Mononuclear cell (primary cell): ENCODE data around the gene SH3GL3. TPM values are rescaled to one million over a fixed set of nuclear protein-coding genes. Genes with fewer than 3 reads are reported as not detected.

Source experiments
- H3K27me3 ChIP-seq: 2 replicates; pipeline ENCODE4 v1.6.0; 2011; ENCODE audit warnings: low read length, control low read depth; ENCODE audit not compliant: insufficient read depth
- H3K4me1 ChIP-seq: 2 replicates; pipeline ENCODE4 v1.5.1; 2011; ENCODE audit warnings: mild to moderate bottlenecking, low read length, control low read depth; ENCODE audit not compliant: insufficient read depth
- H3K4me3 ChIP-seq: 2 replicates; pipeline ENCODE4 v1.5.1; 2011; ENCODE audit warnings: mild to moderate bottlenecking, low read length, moderate library complexity
- H3K9me3 ChIP-seq: 2 replicates; pipeline ENCODE4 v1.5.1; 2011; ENCODE audit warnings: low read depth, mild to moderate bottlenecking, control low read depth, low read length
- total RNA-seq: library from RNA; depleted of rRNA; stranded (reverse); fragments of >200 nt; gene quantifications from one replicate; pipeline ENCODE4 v1.2.3, GENCODE V29; 2012

Gene SH3GL3
- total RNA-seq, 1 donor, result not detected

DNA sequence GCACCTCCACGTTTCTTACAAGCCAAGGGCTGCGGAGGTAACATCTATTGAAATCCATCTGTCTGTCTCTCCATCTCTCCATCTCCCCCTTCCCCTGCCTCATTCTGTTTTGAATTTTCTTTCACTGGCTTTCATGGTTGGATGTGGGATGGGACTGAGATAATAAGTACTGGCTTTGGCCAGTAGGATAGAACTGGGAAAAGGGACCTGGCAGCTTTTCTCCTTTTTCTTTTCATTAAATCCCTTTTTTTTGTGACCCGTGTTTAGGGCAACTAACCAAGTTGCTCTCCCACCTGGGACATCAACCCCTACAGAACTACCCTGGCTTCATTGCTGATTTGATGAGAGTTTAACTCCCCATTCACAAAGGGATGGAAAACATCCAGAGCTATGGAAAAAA lies 139.9 kb downstream of the SH3GL3 start:
- no peaks in the 10 kb centered on the region for H3K4me1 ChIP-seq
- H3K4me3 ChIP-seq, result no peak overlapping the region
- H3K9me3 ChIP-seq, result no peaks in the 10 kb centered on the region
- H3K27me3 ChIP-seq, result no peaks in the 10 kb centered on the region

DNA sequence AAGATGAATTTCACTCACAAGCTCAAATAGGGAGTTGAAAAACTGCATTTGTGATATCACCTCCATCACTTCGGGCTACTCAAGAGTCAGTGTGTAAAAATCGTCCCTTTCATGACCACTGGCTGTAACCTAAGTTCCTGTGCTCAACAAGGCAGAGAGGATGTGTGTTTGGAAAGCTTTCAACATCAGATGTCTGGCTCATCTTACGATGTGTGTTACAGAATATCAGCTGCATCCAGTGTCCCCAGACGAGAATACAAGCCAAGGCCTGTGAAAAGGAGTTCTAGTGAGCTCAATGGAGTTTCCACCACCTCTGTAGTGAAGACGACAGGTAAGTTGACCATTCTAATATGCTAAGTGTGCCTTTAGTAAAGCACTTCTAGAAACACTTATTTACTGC lies 141.3 kb downstream of the SH3GL3 start:
- Histone ChIP-seq H3K4me1 (no peaks in the 10 kb centered on the region), H3K9me3 (no peaks in the 10 kb centered on the region), H3K27me3 (no peaks in the 10 kb centered on the region), H3K4me3 (no peak overlapping the region)

DNA sequence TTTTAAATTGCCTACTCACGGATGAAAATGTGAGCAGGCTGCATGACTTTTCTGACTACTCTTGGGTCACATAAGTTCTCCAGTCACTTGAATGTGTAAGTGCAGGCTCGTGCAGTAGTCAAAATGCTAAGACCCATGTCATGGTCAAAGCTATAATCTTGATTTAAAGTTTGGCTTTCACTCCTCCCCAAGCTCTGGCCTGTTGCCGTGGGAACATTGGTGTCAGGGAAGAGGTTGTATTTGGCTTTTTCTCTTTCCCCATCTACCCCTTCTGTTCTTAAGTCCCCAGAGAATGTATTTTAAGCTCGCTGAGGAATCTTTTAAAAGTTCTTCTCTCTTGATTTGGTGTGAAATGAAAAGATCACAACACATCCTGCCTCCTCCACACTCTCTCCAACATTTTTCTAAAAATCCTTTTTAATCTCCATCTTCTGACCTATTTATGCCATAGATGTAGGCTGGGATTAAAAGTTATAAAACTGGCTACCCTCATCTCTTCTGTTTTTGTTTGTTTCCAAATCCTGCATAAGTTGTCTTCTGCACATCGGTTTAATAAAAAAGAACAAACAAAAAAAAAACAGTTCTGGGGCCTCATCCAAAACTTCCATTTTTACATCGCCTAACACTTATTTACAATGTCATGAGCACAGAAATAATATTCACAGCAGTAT lies 145.4 kb downstream of the SH3GL3 start:
- Histone ChIP-seq H3K4me3 (no peak overlapping the region), H3K27me3 (no peaks in the 10 kb centered on the region), H3K9me3 (no peaks in the 10 kb centered on the region), H3K4me1 (no peaks in the 10 kb centered on the region)

DNA sequence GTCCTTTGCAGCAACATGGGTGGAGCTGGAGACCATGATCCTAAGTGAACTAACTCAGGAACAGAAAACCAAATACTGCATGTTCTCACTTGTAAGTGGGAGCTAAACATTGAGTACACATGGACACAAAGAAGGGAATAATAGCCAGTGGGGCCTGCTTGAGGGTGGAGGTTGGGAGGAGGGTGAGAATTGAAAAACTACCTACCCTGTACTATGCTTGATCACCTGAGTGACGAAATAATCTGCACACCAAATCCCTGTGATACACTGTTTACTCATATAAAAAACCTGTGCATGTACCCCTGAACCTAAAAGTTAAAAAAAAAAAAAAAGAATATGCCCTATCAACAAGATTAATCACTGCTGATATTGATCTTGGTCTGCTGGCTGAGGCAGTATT lies 148.1 kb downstream of the SH3GL3 start:
- no peak overlapping the region for H3K4me3 ChIP-seq
- no peaks in the 10 kb centered on the region for H3K27me3 ChIP-seq
- H3K4me1 ChIP-seq, result no peaks in the 10 kb centered on the region
- H3K9me3 ChIP-seq, result no peaks in the 10 kb centered on the region

DNA sequence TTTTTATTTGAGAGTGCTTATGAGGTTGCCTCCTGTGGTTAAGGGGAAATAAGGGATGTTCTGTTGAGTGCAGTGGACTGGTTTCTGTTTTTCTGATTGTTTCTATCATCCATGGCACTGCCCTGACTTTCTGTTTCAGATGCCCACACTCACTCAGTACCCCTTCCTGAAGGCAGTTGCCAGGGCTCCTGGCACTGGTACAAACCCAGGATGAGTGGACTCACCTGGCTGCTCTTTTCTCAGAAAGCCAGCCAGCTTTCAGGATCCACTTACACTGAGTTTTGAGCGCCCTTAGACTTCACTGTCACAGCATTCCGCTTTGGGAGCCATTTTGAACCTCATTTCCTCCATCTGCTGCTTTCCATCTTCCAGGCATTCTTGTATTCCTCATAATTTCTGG lies 150.9 kb downstream of the SH3GL3 start:
- no peak overlapping the region for H3K4me3 ChIP-seq
- H3K4me1 ChIP-seq, result no peaks in the 10 kb centered on the region
- no peaks in the 10 kb centered on the region for H3K27me3 ChIP-seq

DNA sequence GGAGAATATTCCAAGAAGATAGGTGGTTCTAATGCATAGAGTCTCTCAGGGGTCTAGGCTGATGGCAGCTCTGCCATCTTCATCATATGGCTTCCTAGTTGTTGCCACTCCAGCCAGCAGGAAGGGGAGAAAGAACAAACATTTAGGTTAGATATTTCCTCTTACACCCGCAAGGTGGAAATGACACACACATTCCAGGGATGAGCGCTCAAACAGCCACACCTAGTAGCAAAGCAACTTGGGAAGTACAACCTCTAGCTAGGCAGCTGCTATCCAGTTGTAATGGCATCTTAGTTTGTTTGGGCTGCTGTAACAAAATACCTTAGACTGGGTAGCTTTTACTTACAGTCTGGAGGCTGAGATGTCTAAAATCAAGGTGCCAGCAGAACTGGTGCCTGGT lies 154.9 kb downstream of the SH3GL3 start:
- Histone ChIP-seq H3K4me1 (no peaks in the 10 kb centered on the region), H3K27me3 (no peaks in the 10 kb centered on the region), H3K4me3 (no peak overlapping the region), H3K9me3 (no peaks in the 10 kb centered on the region)

More for the DNA sequence above, 150.9 kb downstream of the SH3GL3 start:
- H3K9me3 ChIP-seq, result no peaks in the 10 kb centered on the region

DNA sequence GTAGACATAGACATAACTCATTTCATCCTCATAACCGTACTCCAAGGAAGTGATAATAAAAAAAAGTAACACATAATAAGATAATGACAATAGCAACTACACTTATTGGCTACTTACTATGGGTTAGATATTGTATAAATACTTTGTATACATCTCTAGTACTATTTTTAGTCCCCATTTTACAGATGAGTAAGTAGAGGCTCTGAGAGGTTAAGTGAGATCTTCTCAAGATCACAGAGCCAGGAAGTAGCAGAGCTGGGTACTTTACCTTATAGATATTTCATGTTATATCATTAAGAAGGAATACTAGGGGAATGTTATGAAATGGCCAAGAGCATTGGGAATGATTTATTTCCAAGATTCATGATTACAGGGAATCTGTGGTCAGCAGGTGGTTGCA lies 157.4 kb downstream of the SH3GL3 start:
- Histone ChIP-seq H3K27me3 (no peaks in the 10 kb centered on the region), H3K4me1 (no peaks in the 10 kb centered on the region), H3K4me3 (no peak overlapping the region), H3K9me3 (no peaks in the 10 kb centered on the region)

DNA sequence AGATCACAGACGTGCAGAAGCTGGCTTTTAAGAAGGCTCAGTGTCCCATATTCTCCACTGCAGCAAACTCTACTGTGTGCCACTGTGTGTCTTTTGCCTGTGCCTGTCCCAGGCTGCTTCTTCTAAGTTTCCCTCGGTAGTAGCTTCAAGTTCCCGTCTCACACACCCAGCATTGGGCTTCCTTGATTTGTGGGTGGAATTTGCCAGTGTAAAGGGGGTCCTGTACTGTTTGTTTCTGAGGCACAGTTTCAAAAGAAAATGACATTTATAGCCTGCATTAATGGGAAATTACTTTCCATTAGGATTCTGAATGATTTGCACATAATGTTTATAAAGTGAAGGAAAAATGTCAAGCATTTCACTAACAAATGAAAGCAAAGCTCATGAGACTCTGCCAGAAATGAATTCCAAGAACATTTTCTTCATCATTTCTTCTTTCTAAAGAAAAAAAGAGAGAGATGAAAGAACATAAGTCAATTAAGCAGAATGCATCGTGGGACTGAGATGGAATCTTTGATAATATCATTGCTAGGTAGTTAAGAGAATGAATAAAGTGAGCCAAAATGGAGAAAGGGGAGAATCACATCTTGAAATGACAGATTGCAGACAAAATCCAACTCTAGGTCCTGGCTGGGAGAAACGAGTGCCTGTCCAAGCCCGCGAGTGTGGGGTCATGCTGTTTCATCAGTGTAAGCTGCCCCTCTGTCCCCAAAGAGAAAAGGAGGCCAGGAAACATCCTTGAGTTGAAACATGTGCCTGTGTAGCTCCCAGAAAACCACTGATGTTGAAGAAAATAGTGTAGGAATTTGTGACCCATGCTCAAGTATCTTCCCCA lies 158.2 kb downstream of the SH3GL3 start:
- Histone ChIP-seq H3K9me3 (no peaks in the 10 kb centered on the region), H3K4me3 (no peak overlapping the region), H3K4me1 (no peaks in the 10 kb centered on the region), H3K27me3 (no peaks in the 10 kb centered on the region)

DNA sequence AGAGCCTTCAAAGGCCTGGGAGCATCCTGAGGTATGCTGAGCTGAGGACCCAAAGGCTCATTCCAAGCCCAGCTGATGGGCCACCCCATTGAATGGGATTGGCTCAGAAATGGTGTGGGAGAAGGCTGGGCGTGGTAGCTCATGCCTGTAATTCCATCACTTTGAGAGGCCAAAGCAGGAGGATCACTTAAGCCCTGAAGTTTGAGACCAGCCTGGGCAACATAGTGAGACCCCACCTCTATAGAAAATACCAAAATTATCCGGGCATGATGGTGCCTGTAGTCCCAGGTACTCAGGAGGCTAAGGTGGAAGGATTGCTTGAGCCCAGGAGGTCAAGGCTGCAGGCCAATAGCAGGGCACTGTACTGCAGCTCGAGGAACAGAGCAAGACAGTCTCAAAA lies 163.0 kb downstream of the SH3GL3 start:
- Histone ChIP-seq H3K4me1 (no peaks in the 10 kb centered on the region), H3K4me3 (no peak overlapping the region), H3K9me3 (no peaks in the 10 kb centered on the region), H3K27me3 (no peaks in the 10 kb centered on the region)

DNA sequence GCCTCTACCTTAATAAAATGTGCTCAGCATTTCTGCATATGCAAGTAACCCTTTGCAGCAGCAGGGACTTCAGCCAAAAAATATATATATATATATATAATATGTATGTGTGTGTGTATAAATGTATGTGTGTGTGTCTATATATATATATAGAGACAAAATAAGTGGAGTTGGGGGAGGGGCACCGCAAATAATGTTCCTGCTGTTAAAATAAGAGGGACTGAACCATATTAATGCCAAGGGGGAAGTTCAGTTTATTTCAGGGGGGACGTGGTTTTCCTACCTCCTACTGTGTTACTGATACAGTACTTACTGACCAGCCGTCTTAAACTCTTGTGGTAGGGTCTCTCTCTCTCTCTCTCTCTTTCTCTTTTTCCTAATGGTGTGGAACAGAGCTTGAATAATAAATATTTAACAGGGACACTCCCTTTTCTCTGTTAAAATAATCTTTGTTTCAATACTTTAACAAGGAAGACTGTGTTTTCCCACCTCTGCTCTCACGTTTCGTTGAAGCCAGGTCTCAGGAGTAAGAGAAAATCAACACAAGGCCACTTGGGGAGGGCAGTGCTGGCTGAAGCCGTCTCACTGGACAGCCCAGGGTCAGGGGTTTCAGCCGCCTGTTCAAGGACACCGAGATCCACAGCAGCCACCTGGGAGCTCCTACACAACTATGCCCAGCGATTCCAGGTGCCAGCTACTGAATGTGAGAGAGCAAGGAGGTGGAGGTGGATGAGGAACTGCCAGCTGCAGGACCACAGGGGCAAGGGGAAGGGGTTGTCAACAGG lies 164.0 kb downstream of the SH3GL3 start:
- Histone ChIP-seq H3K4me3 (no peak overlapping the region), H3K27me3 (no peaks in the 10 kb centered on the region), H3K4me1 (no peaks in the 10 kb centered on the region), H3K9me3 (no peaks in the 10 kb centered on the region)

DNA sequence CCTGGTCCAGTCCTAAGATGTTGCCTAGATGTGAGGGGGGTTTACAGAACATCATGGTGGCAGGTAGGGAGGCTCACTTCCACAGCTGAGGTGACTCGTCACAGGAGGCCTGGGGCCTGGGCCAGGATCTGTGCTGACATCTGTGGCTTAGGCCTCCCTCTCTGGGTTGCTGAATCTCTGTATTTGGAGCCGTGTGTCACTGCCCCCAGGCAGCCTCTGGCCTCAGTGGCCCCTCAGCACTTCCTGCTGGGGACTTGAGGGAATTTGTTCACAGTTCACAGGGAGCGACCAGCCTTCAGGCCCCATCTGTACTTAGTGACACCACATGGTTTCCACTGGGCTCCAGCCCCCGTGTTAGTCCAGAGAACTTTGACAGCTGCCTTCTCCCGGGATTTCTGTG lies 165.1 kb downstream of the SH3GL3 start:
- H3K9me3 ChIP-seq, result no peaks in the 10 kb centered on the region
- no peak overlapping the region for H3K4me3 ChIP-seq
- no peaks in the 10 kb centered on the region for H3K4me1 ChIP-seq
- no peaks in the 10 kb centered on the region for H3K27me3 ChIP-seq

DNA sequence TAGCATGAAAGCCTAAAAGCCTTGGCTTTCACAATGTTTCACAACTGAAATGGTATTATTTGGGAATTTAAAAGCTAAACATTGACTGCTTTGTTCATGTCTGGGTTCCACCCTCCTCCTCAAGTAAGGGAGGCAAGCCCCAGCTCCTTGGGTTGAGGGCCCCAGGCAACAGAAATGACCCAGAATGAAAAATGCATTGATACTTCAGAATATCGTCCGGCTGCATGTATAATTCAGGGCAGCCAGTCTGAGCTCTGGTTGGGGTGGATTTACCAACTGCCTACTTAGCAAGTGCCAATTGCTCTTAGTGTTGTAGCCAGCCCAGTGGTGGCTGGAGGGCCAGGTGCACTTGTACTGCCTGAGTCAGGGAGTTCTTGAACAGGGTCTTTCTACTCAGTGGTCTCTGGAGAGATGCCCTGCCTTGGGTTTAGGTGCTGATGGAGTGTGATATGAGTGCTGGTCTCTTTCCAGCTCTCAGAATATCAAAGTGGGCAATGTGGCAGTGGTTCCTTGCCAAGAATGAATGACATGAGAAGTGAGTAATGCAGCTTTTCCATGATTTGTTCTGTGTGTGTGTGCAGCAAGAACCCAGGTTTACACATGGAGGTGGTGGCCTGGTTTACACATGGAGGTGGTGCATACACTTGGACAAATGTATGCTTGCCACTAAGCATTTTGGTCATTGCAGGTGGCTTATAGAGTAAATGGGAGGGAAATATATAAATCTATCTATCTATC lies 165.9 kb downstream of the SH3GL3 start:
- H3K4me3 ChIP-seq, result no peak overlapping the region
- H3K9me3 ChIP-seq, result no peaks in the 10 kb centered on the region
- no peaks in the 10 kb centered on the region for H3K27me3 ChIP-seq
- H3K4me1 ChIP-seq, result no peaks in the 10 kb centered on the region

DNA sequence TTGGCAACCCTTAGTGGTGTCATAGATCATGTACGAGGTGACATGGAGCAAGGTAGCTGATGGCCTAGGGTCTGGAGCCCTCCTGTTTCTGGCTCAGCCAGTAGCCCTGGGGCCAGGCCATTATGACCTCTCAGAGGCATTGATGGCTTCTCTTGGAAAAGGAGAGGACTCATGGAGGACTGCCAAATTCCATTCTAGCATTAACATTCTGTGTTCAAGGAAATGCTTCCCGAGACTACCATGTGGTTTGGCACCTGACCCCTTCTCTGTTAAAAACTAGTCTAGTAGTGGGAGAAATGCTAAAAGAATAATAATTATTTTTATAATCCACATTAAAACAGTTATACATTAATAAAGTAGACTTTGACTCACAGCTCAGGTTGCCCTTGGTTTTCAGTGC lies 166.6 kb downstream of the SH3GL3 start:
- Histone ChIP-seq H3K4me1 (no peaks in the 10 kb centered on the region), H3K27me3 (no peaks in the 10 kb centered on the region), H3K4me3 (no peak overlapping the region), H3K9me3 (no peaks in the 10 kb centered on the region)

DNA sequence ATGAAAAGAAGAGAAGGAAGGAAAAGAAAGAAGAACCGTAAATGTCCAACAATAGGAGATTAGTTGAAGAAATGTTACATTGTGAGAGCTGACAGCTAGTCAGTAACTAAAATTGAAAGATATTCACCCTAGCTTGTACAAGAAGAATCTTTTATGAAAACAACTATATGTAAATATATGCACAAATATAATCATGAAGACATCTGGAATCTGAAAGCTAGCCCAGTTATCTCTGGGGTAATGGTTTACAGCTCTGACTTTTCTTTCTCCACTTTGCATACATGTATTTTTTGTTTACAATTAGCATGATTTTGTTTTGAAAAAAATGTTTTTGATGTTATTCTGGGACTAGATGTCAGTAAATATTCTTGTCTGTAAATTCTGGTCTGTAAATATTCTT lies 169.7 kb downstream of the SH3GL3 start:
- no peak overlapping the region for H3K4me3 ChIP-seq
- no peaks in the 10 kb centered on the region for H3K4me1 ChIP-seq
- no peaks in the 10 kb centered on the region for H3K27me3 ChIP-seq
- H3K9me3 ChIP-seq, result no peaks in the 10 kb centered on the region
